NCI-H2196 (cell line): Measurements from ENCODE around the gene TH.
A peak's percentile ranks its signal among the peaks of the same experiment; 100 is the strongest.

Experiments
- DNase-seq: peaks from one replicate; lab custom pipeline; 2025; ENCODE audit not compliant: unreplicated experiment; lab: John Stamatoyannopoulos, UW

TH gene

GRCh38 chr11:2143799-2144543, 27.6 kb downstream of the TH start:
- DNase-seq = peak; percentile 24

- no peak for DNase-seq
Observed at GRCh38 chr11:2143477-2143798, 28.2 kb downstream of the TH start.

GRCh38 chr11:2142762-2143202, 28.8 kb downstream of the TH start:
- DNase-seq = no peak

GRCh38 chr11:2142300-2142759, 29.3 kb downstream of the TH start:
- no peak for DNase-seq

- no peak for DNase-seq
Observed at GRCh38 chr11:2140411-2141400, 30.9 kb downstream of the TH start.

- no peak for DNase-seq
Observed at GRCh38 chr11:2139621-2140337, 31.8 kb downstream of the TH start.

- DNase-seq = peak; percentile 34
Observed at GRCh38 chr11:2139123-2139521, 32.5 kb downstream of the TH start, which contains the start of gene IGF2. Gene IGF2, minus strand, starts transcription at chr11:2139389. Its CDS starts 3,866 bp downstream, at chr11:2135523.

GRCh38 chr11:2138431-2139122, 33.0 kb downstream of the TH start:
- peak; percentile 17 for DNase-seq

- DNase-seq = no peak
Observed at GRCh38 chr11:2138068-2138430, 33.6 kb downstream of the TH start.

GRCh38 chr11:2137202-2138067, 34.2 kb downstream of the TH start:
- peak; percentile 62 for DNase-seq

- no peak for DNase-seq
Observed at GRCh38 chr11:2136952-2137201, 34.7 kb downstream of the TH start.

- no peak for DNase-seq
Observed at GRCh38 chr11:2136209-2136951, 35.2 kb downstream of the TH start.

GRCh38 chr11:2135648-2136201, 35.9 kb downstream of the TH start:
- DNase-seq = no peak

- no peak for DNase-seq
Observed at GRCh38 chr11:2135018-2135569, 36.5 kb downstream of the TH start.

- DNase-seq = no peak
Observed at GRCh38 chr11:2134022-2135010, 37.3 kb downstream of the TH start.

GRCh38 chr11:2133241-2134021, 38.2 kb downstream of the TH start:
- no peak for DNase-seq

- no peak for DNase-seq
Observed at GRCh38 chr11:2132874-2133240, 38.8 kb downstream of the TH start.
